GM19238 (cell line): Measurements from ENCODE around the gene GP5.

Experiments used
- DNase-seq: peaks from one replicate; pipeline ENCODE4 v3.0.0; 2011; ENCODE audit warnings: low spot score; ENCODE audit not compliant: insufficient read length

Gene GP5, protein sequence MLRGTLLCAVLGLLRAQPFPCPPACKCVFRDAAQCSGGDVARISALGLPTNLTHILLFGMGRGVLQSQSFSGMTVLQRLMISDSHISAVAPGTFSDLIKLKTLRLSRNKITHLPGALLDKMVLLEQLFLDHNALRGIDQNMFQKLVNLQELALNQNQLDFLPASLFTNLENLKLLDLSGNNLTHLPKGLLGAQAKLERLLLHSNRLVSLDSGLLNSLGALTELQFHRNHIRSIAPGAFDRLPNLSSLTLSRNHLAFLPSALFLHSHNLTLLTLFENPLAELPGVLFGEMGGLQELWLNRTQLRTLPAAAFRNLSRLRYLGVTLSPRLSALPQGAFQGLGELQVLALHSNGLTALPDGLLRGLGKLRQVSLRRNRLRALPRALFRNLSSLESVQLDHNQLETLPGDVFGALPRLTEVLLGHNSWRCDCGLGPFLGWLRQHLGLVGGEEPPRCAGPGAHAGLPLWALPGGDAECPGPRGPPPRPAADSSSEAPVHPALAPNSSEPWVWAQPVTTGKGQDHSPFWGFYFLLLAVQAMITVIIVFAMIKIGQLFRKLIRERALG

GRCh38 chr3:194399166-194399565, at the start of gene GP5:
GP5 (minus strand) TSS chr3:194399266; CDS start chr3:194398282, 984 bp downstream.
- no peak for DNase-seq

- no peak for DNase-seq
Measured at GRCh38 chr3:194447657-194448056, 48.6 kb upstream of the GP5 start.

DNA sequence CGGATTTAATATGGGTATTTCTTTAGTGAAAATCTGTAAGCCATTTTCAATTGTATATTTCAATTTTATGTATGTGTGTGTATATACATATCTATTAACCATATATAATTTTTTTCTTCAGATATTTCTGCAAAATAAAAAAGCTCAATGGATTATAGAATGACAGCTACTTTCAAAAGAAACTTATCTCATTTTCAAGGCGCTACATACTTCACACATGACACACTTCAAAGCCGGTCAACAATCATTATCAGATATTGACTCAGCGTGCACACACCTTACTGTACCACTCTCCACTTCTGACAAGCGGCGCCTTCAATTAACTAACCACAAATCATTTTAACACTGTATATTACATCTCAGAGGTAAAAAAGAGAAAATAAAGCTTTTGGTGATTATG, 48.1 kb upstream of the GP5 start:
- DNase-seq, result no peak

DNA sequence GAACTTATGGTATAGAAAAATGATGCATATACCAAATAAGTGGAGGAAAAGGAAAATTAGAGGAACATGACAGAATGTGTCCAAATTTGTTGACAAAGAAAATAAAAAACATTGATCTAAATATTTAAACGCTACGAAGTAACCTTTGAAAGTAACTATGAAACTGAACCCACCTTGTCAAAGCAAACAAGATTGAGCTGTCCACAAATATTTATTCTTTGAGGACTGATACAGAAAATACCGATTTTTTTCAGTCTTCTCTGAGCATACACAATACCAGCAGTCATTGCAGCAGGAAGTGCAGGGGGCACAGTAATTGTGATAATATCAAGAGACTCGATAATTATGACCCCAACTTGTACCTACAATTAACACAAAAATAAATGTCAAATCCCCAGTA, 47.7 kb upstream of the GP5 start:
- DNase-seq, result no peak

DNA sequence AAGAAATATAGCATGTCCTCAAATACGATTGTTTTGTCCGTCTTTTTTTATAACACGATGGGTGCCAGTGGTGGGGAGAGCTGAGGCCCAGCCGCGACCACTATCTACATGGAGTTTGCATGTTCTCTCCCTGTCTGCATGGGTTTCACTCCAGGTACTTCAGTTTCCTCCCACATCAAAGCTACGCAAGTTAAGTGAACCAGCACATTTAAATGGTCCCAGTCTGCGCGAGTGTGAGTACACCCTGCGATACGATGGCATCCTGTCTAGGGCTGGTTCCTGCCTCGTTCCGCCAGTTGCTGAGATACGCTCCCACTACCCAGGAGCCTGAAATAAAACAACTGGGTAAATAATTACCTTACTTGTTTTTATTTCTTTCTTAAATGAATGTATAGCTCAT, 47.1 kb upstream of the GP5 start:
- no peak for DNase-seq

DNA sequence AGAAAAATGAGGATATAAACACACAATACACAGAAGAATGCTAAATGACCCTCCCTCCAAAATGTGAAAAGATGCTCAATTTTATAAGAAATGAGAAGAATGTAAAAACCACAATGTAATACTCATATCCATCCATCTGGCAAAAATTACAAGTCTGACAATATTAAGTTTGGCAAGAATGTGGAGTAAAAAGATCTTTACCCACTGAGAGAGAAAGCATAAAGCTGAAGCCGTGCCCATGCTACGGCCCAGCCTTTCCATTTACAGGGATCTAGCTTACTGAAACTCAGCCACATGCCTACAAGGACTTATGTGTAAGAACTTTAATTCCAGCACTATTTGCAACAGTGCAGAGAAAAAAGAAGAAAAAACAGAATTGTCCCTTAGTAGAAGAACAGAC, 44.8 kb upstream of the GP5 start:
- no peak for DNase-seq

DNA sequence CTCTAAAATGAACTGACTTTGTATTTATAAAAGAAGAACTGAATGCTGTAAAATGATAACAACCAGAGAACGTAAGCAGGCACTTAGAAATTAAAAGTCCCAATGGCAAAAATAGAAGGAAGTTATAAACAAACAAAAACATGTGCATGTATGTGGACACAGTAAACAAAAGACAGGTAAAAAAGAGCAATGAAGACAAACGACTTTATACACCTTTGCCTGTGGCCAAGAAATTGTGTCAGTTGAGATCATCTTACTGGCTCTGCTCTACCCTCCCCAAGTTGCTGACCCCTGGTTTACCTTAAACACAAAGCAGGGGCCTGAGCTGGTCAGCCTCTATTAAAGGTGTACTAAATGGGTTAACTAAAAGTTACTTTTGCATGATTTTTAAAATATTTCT, 41.7 kb upstream of the GP5 start:
- DNase-seq, result no peak

GRCh38 chr3:194439881-194440550, 41.0 kb upstream of the GP5 start:
- DNase-seq, result no peak

- DNase-seq, result no peak
Measured at GRCh38 chr3:194434503-194434902, 35.4 kb upstream of the GP5 start.

GRCh38 chr3:194431554-194431953, 32.5 kb upstream of the GP5 start:
- no peak for DNase-seq

DNA sequence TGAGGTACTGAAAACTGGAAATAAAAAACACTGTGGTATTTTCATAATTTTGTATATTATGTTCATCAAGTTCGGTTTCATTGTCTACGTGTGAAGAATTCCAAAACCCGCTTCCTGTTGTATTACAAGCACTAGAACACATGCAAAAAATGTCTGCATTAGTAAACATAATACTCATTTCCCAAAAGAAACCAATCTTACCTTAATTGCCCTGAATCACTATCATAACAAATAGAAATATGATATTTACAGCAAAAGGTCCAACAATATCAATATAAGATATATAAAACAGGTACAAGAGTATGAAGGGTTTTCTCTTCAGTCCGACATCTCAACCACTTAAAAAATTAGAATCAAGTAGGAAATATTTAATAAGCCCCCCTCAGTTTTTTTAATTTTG, 26.3 kb upstream of the GP5 start:
- DNase-seq, result no peak

DNA sequence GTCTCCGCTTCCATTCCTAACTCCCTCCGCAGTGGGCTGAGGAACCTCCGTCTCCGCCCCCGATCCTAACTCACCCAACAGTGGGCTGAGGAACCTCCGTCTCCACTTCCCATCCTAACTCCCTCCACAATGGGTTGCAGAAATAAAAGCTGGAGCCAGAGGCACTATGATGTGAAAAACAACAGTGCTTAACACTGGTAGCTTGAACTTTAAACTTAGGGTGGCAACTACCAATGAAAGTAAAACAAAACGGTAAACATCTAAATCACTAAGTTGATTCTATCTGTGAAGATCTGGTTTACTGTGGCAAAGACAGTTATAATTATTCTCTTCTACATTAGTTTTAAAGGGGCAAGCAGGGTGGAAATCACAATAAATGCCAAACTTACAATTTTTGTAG, 25.9 kb upstream of the GP5 start:
- no peak for DNase-seq

DNA sequence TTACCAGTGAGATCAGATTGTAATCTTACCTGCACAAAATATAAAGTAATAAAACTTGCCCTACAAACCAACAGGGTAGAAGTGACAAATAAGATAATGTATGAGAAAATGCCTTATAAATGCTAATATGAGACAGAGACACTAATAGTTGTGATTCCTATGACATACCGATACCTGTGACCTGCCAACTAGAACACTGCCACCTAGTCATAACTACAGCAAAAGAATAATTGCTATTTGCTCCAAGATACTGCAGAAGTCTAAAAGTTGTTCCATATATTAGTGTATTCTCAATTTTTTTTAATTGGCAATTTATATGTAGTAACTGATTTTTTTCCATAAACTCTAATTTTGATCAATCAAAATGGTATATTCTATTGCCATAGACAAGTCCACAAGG, 25.3 kb upstream of the GP5 start:
- no peak for DNase-seq

DNA sequence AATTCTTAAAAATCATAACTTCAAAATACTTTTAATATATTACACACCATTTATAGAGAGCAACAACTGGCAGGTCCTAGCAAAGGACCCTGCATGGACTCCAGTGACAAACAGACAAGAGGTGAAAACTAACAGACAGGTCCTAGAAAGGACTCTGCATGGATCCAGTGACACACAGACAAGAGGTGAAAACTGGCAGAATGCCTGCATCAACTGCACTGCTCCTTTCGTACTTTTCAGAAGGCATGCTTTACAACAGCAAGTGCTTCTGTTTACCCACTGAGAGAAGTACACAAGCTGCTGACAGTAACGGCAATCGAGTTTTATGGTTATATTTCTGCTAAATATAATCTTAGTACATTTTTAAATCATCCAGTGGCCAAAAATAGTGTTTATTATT, 24.3 kb upstream of the GP5 start:
- no peak for DNase-seq

DNA sequence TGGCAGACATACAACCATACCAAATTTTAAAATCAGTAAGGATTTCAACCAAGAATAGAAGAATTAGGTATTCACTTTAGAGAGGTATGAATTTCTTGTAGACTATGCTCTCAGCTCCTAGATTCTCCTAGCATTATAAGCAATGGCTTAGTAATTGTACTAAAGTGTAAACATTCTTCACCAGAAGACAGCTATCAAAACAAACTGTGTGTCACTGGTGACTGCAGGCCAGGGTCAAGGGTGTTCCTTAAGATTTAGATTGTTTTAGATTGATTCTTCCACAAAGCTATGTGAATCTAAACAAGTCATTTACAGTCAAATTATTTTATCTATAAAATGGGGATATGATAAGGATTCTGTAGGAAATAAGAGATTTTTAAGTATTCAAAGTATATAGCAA, 23.1 kb upstream of the GP5 start:
- no peak for DNase-seq

DNA sequence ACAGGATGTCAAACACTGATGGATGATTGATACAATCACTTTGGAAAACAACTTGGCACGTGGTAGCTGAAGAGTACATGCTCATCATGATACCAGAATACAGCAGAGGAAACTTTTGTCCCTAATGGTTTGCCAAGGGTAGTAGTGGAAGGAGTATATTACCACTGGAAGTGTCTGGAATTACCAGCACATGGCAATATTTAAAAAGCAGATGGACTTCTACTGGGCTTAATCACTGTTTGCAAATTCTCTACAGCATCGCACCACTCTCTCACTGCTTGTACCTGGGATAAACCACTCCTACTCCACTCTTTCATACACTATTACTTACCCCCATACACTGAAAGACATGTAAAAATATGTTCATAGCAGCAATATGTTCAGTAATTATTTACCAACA, 19.6 kb upstream of the GP5 start:
- DNase-seq, result no peak

- DNase-seq, result no peak
Measured at GRCh38 chr3:194407423-194407822, 8.4 kb upstream of the GP5 start.

DNA sequence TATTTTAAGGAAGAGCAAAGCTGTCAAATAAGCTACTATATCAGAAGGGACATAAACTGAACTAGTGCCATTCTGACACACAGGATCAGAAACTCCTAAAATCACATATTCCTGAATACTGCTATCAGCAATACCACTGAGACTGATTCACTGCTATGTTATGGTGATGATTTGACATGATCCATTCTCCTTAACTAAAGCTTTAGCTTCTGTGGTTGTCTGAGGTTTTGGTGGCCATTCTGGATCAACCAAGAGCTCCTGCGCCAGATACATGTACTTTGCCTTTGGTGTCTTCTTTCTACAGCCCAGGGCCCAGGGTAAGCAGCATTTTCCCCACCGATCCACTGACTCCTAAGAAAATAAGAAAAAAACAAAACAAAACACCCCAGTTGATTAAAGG, 6.7 kb upstream of the GP5 start:
- no peak for DNase-seq

GRCh38 chr3:194404365-194405140, 5.5 kb upstream of the GP5 start:
- no peak for DNase-seq

DNA sequence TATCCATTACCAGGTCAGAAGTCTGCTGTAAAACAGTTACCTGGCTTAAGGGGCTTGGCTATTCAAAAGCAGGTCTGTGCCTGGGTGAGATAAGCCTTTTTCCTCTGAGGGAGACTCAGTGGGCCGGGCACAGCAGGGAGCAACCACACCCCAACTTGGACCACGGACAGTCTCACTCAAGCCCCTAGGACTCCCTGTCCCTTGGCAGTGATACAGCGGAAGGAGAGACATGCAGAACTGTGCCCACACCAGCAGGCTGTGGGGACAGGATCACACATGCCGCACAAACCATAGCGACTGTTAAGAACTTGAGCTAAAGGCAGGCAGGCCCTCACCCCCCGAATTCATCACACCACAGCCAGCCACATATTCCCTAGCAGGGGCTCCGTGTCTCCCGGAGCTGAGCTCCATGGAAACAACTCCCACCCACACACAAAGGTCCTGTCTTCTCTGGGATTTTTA, 2.8 kb upstream of the GP5 start:
- no peak for DNase-seq

GRCh38 chr3:194401346-194401745, 2.3 kb upstream of the GP5 start:
- no peak for DNase-seq

DNA sequence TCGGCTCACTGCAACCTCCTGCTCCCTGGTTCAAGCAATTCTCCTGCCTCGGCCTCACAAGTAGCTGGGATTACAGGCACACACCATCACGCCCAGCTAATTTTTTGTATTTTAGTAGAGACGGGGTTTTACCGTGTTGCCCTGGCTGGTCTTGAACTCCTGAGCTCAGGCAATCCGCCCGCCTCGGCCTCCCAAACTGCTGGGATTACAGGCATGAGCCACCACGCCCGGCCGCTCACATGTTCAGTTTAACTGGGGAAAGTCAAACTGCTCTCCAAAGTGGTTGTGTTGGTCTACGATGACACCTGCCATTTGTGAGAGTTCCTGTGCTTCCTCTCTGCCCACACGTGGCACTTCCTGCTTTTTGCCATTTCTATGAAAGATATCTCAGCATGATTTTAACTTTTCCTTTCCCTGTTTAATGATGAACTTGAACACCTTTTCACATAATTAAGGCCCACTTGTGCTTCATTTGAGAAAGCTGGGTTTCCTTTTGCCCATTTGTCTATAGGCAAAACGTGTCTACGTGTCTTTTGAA, 877 bp upstream of the GP5 start:
- no peak for DNase-seq
